Epithelial cell of esophagus (primary cell): ENCODE measurements around the gene KRT3.

Experiments used
- DNase-seq: peaks from one replicate; pipeline ENCODE4 v3.0.0; 2010; ENCODE audit warnings: low read depth
- H3K4me3 ChIP-seq: 2 replicates; pipeline ENCODE4 v1.5.1; 2011; ENCODE audit warnings: mild to moderate bottlenecking, low read length, control low read depth
- CTCF ChIP-seq: IDR thresholded peaks from 2 replicates; pipeline ENCODE4 v1.5.1; 2011; ENCODE audit warnings: low read depth, mild to moderate bottlenecking, low read length, control low read depth, inconsistent platforms; ENCODE audit not compliant: insufficient read depth; ENCODE audit errors: missing control alignments

The KRT3 gene

GRCh38 chr12:52771088-52771487 lies 24.8 kb downstream of the KRT3 start:
- no peak for TF ChIP-seq CTCF
- no peak for DNase-seq
- H3K4me3 ChIP-seq, result no peak overlapping the region

- no peak overlapping the region for H3K4me3 ChIP-seq
Measured at GRCh38 chr12:52769946-52770345, 26.0 kb downstream of the KRT3 start.

GRCh38 chr12:52769354-52769753 lies 26.6 kb downstream of the KRT3 start:
- no peak overlapping the region for H3K4me3 ChIP-seq
- DNase-seq, result peak; percentile 2
- TF ChIP-seq CTCF, result no peak

More at GRCh38 chr12:52769946-52770345, 26.0 kb downstream of the KRT3 start:
- TF ChIP-seq CTCF, result no peak
- no peak for DNase-seq

GRCh38 chr12:52768479-52769200 lies 27.3 kb downstream of the KRT3 start:
- no peak for TF ChIP-seq CTCF
- H3K4me3 ChIP-seq, result no peak overlapping the region
- DNase-seq, result no peak

GRCh38 chr12:52767427-52767826 lies 28.5 kb downstream of the KRT3 start:
- DNase-seq, result no peak
- TF ChIP-seq CTCF, result no peak
- H3K4me3 ChIP-seq, result no peak overlapping the region

GRCh38 chr12:52767020-52767379 lies 28.9 kb downstream of the KRT3 start:
- DNase-seq, result no peak
- no peak for TF ChIP-seq CTCF

GRCh38 chr12:52766351-52767019 lies 29.4 kb downstream of the KRT3 start:
- no peak for DNase-seq
- H3K4me3 ChIP-seq, result no peak overlapping the region
- no peak for TF ChIP-seq CTCF

More at GRCh38 chr12:52767020-52767379, 28.9 kb downstream of the KRT3 start:
- no peak overlapping the region for H3K4me3 ChIP-seq
